GM18907 (cell line): Measurements from ENCODE around the gene DNMT3A.

Experiments
- ATAC-seq: cut with Tn5 transposase; IDR thresholded peaks from one replicate; pipeline ENCODE4 v1.9.1; 2021; ENCODE audit warnings: mild to moderate bottlenecking, moderate library complexity; ENCODE audit not compliant: unreplicated experiment

The DNMT3A gene

DNA sequence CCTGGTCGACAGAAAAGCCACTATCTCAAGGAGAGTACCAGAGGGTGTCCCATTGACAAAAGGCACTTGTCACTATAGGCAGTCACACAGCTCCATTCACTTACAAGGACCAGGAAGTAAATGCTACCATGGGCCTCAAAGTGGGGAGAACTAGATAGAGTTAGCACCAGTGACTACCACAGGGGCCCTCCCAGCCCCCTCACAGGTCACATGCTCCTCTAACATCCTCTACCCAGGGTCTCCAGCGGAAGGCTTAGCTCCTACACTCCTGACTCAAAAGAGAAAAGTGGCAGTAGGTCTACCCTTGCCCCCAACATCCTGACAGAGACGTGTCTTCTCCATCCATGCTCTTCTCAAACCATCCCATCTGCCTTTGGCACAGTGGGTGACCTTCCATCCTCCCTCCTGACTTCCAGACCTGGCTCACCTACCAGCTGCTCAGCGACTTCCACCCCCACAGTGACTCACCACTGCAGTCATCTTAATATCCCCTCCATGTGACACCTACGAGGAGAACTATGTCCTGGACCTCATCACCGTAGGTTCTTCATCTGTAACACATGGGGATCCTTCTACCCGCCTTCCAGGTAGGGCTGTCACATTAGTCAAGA is 5.6 kb upstream of the DNMT3A start:
- no peak for ATAC-seq

DNA sequence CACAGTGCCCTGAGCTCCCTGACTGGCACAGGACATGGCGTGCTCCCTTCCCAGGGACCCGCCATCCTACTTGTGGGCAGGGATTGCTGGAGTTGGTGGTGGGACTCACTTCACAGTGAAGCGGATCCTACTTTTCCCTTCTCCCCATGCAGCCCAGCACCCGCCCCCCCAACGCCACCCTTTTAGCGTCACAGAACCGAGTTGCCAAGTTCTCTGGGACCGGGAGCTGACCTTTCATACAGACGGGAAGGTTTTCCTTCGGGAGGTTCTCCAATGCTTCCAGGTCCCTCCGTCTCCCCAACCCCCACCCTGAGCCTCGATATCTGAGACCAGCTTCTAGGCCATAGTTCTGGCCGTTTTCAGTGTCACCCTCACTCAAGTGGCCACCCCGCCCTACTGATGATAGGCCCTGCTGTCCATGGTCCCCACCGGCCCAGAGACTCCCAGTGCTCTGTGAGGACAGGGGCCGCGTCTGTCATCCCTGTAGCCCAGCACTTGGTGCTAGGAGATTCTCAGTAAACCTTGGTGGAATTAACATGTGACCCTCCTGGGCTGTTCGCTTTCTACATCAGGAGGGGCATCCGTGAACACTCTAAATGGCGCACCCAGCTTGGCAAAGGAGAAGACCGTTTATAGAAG is 1.6 kb upstream of the DNMT3A start:
- no peak for ATAC-seq

DNA sequence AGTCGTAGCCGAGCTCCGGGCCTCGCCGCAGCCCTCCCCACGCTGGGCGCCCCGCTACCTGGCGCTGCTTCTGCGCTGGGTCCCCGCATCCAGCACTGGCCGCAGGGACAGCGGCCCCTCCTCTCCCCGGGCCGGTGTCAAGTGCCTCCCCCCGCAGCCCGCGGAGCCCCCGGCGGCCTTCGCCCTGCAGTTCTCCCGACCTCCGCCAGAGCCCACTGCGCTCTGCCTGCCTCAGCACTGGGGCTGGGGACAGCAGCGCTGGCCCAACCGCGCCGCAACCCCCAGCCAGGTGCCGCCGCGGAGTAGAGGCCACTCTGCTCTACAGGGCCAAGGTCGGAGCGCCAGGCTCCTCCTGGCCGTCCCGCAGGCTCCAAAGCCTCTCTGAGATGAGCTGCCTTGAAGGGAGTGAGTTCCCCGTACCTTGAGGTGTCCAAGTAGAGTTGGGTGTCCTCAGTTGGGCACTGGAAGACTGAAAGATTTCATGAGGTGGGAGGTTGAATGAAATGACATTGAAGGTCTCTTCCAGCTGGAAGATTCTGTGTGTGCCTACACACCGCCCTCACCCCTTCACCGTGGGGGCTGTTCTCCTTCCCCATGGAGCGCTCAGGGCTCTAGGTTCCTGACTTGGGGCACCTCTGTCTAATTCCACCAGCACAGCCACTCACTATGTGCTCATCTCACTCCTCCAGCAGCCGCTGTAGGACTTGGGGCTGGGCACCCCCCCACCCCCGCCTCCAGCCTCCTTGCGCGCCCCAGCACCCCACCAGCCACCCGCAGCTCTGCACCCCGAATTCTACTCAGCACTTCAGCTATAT is 854 bp upstream of the DNMT3A start:
- peak; percentile 79 for ATAC-seq

DNA sequence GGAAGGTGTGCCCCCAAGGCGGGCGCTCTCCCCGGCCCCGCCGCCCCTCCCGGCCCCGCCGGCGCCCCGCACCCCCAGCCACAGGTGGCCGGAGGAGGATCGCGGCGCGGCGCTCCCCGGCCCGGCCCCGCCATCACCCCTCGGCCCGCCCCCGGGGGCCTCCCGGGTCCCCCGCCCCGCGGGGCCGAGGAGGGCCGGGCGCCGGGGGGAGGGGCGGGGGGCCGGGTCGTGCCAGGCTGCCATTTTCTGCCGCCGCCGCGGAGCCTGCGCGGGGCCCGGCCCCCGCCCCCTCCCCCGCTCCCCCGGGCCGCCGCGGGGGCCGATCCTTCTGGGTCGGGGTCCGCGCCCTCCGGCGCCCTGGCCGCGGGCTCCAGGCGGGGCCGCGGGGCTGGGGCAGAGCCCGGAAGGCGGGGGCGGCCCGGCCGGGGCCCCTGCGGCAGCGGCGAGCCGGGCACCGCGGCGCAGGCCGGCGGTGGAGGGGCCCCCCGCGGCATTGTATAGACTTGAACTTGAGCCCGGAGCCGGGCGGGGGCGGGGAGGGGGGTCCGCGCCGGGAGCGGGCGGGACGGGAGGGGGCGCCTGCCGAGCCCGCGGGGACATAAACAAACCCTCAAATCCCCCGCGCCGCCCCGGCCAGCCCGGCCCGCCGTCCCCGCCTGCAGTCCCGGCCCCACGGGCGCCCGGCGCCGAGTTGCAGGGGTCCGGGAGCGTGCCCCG is 556 bp downstream of the DNMT3A start:
- ATAC-seq, result peak; percentile 24

DNA sequence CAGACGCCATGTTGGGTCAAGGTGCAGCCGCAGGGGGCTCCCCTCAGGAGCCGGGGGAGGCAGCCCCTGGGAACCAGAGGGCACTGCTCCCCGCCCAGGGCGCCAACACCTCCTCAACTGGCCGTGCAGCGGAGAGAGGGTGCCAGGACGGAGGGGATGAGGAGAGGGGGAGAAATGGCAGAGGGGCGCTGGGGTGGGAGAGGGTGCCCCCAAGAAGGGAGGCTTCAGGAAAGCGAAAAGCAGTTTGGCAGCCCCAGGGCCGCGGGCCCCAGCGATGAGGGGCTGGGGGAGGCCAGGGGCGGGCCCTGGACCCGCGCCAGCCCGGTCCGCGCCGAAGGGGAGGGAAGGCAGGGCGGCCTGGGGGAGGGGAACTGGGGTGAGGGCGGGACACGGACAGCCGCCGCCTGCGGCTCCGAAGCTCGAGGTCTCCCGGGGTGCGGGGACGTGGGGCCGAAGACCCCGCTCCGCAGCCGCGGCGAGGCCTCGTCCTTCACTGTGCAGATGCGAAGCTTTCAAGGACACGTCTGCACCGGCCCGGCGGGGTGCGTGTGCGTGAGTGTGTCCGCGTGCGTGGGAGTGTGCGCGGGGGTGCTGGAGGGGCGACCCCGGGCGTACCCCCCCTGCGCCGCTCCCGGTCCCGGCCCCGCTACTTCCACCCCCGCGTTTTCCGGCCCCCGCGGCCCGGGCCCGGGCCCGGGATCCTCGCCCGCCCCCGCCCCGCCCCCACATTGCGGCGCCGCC is 1.4 kb downstream of the DNMT3A start:
- ATAC-seq, result no peak

- no peak for ATAC-seq
These were observed 1.9 kb downstream of the DNMT3A start for GRCh38 chr2:25339791-25340180.

DNA sequence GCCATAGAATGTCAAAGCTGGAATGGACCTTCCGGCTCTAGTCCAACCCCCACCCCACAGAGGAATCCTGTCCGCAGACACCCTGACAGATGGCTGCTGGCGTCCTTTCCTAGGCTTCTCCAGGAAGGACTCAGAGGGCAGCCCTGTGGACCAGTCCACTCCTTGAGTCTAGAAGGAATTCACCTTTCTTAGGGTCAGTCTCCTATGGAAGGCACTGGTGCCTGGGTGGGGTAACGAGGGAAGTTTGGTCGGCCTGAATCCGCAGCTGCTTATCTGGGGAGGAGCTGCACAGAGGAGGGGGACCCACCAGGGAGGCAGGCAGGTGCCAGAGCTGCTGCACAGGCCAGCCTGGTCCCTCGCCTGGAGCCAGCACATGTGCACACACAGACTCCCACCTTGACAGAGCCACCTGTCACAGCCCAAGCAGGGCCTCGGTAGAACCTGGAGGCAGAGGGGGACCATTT is 2.5 kb downstream of the DNMT3A start:
- ATAC-seq, result no peak

- no peak for ATAC-seq
These were observed 3.3 kb downstream of the DNMT3A start for GRCh38 chr2:25338401-25338800.

DNA sequence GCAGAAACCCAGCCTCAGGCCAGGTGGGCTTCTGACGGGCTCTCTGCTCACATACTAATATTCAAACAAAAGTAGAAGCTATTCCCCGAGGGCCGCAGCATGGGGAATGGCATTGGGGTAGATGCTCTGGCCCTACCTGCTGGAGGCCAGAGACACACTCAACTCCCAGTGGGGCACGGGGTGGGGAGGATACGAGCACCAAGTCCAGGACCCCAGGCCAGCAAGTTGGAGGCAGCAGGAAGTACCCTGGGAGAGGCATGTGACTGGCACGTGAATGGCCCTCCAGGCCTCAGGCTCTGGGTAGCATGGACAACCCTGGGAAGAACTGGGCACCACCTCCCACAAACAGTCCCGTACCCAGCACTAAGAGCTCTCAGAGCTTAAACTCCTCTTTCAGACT is 3.8 kb downstream of the DNMT3A start:
- ATAC-seq, result no peak

DNA sequence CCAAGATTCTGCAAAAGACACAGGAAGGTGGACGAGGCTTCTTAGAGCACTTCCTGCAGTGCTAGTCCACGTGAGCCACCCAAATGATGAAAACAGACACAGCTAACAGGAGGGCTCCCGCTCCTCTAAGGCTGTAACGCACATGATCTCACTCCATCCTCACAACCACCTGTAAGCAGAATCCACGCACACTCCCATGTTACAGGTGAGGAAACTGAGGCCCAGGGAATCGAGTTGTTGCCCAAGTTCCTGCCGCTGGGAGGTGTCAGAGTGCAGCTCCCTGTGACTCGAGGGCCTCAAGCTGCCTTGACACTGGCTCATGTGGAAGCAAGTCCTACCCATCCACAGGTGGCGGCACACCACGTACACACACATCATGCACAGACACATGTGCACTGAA is 4.4 kb downstream of the DNMT3A start:
- no peak for ATAC-seq

DNA sequence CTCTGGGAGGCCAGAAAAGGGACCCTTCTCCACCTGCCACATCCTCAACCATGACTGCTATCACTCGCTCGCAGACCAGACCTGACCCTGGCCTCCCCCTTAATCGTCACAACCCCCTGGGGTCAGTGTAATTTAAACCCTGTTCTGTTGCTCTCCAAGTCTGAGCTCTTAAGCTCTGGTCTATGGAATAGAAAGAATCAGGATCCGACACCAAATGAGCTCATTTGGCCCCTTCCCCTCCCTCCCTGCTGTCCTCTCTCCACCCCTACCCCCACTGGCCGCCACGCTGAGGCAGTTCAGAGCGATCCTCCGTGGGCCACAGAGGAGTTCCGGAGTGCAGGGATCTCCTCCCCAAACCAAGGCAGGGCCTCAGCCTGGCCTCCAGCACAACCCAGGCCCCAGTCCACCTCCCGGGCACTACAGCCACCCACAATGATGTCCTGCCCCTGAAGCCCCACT is 5.3 kb downstream of the DNMT3A start:
- no peak for ATAC-seq

DNA sequence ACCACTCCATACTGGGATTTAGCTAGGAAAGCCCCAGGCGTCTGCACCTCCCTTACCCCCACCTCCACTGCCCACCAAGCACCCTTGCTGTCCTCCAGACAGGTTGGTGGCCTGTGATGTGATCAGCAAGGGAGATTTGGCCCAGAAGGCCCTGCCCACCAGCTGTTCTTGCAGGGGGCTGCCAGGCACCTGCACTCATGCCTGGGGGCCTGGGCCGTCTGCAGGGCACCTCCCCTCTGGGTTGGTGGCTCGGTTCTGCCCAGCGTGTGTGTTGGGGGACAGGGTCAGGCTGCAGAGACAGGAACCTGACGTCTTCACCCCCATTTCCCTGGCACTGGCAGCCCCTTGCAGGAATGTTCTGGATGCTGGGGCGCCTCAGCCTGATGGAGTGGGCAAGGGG is 5.8 kb downstream of the DNMT3A start:
- no peak for ATAC-seq

DNA sequence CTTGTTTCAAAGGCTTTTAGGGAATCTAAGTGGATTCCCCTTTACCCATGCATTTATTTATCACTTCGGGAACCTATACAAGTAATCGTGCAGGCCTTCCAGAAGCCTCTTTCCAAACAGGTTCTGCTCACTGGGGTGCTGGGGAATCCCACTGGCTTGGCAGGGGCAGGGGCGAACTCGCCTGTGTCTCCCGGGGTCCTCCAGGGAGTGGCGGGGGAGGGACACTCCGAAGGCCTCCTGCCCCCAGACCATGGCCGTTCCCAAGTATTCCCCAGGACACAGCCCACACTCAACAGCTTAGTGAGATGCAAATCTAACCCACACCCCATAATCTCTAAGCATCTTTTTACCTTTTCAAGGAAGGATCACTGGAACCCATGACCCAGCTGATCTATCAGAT is 6.5 kb downstream of the DNMT3A start:
- no peak for ATAC-seq

DNA sequence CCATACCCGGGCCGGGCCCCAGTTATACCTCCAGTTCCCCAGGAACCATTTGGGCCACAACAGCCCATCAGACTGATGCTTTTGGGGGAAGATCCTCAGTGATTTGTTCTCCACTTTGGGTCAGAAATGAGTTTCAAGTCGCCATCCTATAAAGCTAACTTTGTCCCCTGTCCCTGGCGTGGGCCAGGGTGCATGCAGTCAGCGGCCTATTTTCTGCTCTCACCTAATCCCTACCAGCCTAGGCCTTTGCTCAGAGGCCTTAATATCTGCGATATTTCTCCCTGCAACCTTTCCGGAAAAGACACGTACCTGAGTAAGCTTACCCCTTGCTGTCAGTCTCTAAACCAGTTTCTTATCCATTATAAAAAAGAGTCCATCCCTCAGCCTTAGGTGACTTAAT is 7.2 kb downstream of the DNMT3A start:
- ATAC-seq, result no peak

GRCh38 chr2:25333981-25334380 is 7.7 kb downstream of the DNMT3A start:
- no peak for ATAC-seq

GRCh38 chr2:25332571-25332970 is 9.2 kb downstream of the DNMT3A start:
- no peak for ATAC-seq

DNA sequence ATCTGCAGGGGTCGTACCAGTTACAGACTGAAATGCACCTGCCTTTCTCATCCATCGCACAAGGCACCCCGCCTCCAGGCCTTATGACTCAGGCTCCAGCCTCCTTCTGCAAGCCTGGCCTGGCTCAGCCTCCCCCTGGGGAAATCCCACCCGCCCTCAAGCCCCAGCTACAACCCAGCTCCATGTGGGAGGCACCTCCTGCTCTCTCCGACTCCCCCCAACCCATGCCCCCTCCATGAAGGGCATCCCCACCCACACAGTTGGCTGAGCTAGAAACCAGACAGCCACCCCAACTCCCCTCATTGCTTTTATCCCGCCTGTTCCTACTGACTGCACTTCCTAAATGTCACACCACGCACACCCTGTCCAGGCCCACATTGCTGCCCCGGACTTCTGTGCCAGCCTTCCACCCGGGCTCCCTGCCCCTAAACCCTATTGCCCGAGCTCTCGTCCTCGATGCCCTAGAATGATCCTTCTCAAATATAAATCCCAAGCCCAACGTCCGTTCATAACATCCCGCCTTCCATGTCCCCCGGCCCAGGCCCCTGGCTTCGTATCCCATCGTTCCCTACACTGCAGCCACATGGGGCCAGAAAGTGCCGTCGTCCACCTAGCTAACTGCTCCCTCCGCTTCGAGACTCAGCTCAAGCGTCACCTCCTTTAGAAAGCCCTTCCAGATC is 9.9 kb downstream of the DNMT3A start:
- no peak for ATAC-seq

GRCh38 chr2:25330937-25331336 is 10.8 kb downstream of the DNMT3A start:
- no peak for ATAC-seq

DNA sequence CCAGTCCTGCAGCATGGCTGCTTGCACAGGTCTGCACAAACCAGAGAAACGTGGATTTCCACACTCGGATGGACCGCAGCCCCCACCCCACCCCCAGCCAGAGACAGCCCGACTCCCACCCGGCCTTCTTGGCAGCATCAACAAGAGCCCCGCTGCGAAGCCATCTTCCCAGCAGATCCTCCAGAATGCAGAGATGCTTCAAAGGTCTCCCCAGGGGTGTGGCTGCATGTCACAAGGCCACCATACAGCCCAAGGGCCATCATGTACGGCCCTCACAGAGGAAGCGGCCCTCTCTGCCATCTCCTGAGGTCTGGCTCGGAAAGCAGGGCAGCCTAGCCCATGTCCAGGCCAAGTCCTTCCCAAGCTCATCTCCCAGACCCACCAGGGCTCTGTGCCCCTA is 11.5 kb downstream of the DNMT3A start:
- no peak for ATAC-seq
